Right atrium auricular region (tissue), 2 donors: ENCODE measurements around the gene MAGED1. TPM values are rescaled to one million over a fixed set of nuclear protein-coding genes. Genes with fewer than 3 reads are reported as not detected.

Source experiments
- DNase-seq: peaks from one replicate; pipeline ENCODE4 v3.0.0-alpha.2; 2019; ENCODE audit warnings: low spot score
- H3K27ac ChIP-seq, 2 donors: fragments of 200-600 bp; sonication (generic); 1 replicate in 1 of 2; 2 replicates in 1 of 2; pipeline ENCODE4 v1.5.1; 2016 to 2019
- H3K27me3 ChIP-seq, 2 donors: fragments of 200-600 bp; sonication (generic); one replicate each; pipeline versions ENCODE4 v1.5.1 to v1.6.0; 2017 to 2019
- H3K36me3 ChIP-seq: fragments of 200-600 bp; sonication (generic); one replicate; pipeline ENCODE4 v1.5.1; 2016
- H3K4me1 ChIP-seq, 2 donors: fragments of 200-600 bp; sonication (generic); one replicate each; pipeline versions ENCODE4 v1.5.1 to v1.6.0; 2017 to 2019
- H3K4me3 ChIP-seq, 2 donors: fragments of 200-600 bp; sonication (generic); 1 replicate in 1 of 2; 2 replicates in 1 of 2; pipeline ENCODE4 v1.5.1; 2017 to 2019; ENCODE audit warnings: mild to moderate bottlenecking in 1 of 2, moderate library complexity in 1 of 2
- H3K9me3 ChIP-seq, 2 donors: fragments of 200-600 bp; sonication (generic); one replicate each; pipeline ENCODE4 v1.5.1; 2019
- total RNA-seq, 2 donors: library from RNA; depleted of rRNA; stranded (reverse); fragments of >200 nt; gene quantifications; one replicate each; pipeline ENCODE4 v1.1.0, GENCODE V29; 2016
- TF ChIP-seq, protein P1 (sequence below), 2 donors: fragments of 200-600 bp; sonication (generic); IDR thresholded peaks; one replicate each; pipeline ENCODE4 v1.5.1; 2019; ENCODE audit warnings: antibody characterized with exemption in 2 of 2

MAGED1 gene
- total RNA-seq, 2 donors from 2014 or later: 75.2 to 127 TPM

DNA sequence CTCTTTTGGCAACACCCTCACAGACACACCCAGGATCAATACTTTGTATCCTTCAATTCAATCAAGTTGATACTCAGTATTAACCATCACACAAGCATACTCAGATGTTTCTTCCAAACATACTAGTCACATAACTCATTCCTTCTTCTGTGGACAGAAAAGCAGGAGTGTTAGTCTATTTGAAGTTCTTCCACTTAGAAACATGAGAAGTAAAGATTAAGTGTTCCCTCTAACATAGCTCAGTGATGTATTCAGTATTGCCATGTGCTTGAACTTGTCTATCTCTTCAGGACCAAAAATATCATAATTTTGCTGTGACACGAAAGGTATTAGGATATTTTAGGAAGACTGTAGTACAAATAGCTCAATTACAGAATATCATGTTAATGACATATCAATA lies 25.8 kb upstream of the MAGED1 start:
- H3K36me3 ChIP-seq: no peaks in the 10 kb centered on the region
- peaks cover 0 to 5% of the 10 kb centered on the region in 2 donors for H3K9me3 ChIP-seq
- H3K4me3 ChIP-seq: no peak overlapping the region
- H3K27ac ChIP-seq: no peak overlapping the region
- peaks cover 0 to 4% of the 10 kb centered on the region in 2 donors for H3K27me3 ChIP-seq
- DNase-seq: no peak
- TF ChIP-seq, protein P1, sequence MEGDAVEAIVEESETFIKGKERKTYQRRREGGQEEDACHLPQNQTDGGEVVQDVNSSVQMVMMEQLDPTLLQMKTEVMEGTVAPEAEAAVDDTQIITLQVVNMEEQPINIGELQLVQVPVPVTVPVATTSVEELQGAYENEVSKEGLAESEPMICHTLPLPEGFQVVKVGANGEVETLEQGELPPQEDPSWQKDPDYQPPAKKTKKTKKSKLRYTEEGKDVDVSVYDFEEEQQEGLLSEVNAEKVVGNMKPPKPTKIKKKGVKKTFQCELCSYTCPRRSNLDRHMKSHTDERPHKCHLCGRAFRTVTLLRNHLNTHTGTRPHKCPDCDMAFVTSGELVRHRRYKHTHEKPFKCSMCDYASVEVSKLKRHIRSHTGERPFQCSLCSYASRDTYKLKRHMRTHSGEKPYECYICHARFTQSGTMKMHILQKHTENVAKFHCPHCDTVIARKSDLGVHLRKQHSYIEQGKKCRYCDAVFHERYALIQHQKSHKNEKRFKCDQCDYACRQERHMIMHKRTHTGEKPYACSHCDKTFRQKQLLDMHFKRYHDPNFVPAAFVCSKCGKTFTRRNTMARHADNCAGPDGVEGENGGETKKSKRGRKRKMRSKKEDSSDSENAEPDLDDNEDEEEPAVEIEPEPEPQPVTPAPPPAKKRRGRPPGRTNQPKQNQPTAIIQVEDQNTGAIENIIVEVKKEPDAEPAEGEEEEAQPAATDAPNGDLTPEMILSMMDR (IDR thresholded peaks at IDR 0.05): no peak
- H3K4me1 ChIP-seq: no peaks in the 10 kb centered on the region

DNA sequence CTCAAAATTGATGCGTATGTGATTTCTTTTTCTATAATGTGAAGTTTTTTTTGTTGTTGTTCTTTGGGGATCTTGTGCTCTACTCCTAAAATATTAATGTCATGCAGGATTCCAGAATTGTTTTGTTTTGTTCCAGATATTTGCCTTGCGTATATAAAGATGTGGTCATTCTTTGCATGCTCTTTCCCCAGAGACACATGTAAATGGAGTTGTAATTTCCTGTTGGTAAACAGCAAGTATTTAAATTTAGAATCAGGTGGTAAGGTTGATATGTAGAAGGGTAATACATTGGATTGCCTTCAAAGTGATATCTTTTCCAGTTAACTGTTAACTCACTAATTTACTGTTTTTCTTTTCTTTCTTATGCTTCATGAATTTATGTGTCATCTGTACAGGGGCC lies 23.1 kb upstream of the MAGED1 start:
- no peak for DNase-seq
- Histone ChIP-seq H3K36me3 (no peaks in the 10 kb centered on the region), H3K4me1 (no peaks in the 10 kb centered on the region), H3K27me3 (no peaks in the 10 kb centered on the region), H3K9me3 (no peaks in the 10 kb centered on the region), H3K4me3 (no peak overlapping the region), H3K27ac (no peak overlapping the region)
- TF ChIP-seq, protein P1 (IDR thresholded peaks at IDR 0.05): no peak

DNA sequence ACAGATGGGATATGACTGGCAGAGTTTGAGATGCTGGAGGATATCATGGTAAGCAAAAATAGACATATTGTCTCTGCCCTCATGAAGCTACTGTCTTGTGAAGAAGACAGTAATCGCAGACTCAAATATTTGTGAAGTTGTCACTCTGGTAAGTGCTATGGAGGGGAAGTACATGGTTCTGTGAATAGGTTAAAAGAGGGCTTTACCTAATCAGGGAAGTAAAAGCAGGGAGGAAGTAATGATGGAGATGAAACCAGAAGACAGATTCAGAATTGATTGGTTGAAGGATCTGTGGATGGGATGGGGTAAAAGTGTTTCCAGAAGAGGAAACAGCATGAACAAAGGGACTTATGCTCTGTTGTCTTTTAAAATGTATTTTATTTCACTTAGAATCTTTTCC lies 19.3 kb upstream of the MAGED1 start:
- H3K27ac ChIP-seq: no peak overlapping the region
- no peak for DNase-seq
- H3K9me3 ChIP-seq: no peaks in the 10 kb centered on the region
- no peaks in the 10 kb centered on the region for H3K27me3 ChIP-seq
- no peaks in the 10 kb centered on the region for H3K4me1 ChIP-seq
- no peaks in the 10 kb centered on the region for H3K36me3 ChIP-seq
- TF ChIP-seq, protein P1 (IDR thresholded peaks at IDR 0.05): no peak
- H3K4me3 ChIP-seq: no peak overlapping the region

DNA sequence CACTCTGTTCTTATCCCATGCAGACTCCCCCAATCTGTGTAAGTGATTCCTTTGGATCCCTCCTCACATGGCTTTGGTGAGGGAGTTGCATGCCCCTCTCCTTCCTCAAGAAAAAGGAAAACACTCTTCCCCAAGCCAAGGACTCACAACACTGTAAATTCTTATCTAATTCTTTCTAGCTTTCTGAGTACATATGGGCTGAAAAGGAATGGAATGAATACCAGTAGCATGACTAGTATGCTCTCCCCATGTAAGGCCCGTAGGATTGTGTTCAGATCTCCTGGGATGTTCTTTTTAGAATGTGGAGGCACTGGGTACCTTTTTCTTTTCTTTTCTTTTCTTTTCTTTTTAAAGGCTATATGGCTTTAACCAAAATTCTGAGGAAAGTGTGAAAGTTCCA lies 17.0 kb upstream of the MAGED1 start:
- no peak overlapping the region for H3K27ac ChIP-seq
- no peak overlapping the region for H3K4me3 ChIP-seq
- H3K9me3 ChIP-seq: no peaks in the 10 kb centered on the region
- TF ChIP-seq, protein P1 (IDR thresholded peaks at IDR 0.05): no peak
- H3K27me3 ChIP-seq: no peaks in the 10 kb centered on the region
- no peaks in the 10 kb centered on the region for H3K36me3 ChIP-seq
- DNase-seq: no peak
- H3K4me1 ChIP-seq: no peaks in the 10 kb centered on the region

DNA sequence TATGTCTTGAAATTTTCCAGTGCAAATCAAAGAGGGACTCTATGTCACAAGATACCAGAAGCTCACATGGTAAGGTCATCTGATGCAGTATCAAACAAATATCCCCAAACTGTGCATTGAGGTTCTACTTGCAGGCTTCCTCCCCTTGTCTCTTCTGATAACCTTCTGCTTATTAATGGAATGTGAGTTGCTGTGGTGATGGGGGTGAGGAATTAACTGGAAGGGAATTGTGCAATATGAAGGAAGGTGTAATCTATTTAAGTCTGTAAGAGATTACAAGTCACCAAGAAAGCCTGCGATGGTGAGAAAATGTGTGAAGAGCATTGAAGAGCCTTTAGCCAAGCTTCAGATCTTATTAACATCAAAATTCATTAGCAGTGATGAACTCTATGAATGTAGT lies 15.4 kb upstream of the MAGED1 start:
- DNase-seq: no peak
- H3K27me3 ChIP-seq: no peaks in the 10 kb centered on the region
- H3K4me1 ChIP-seq: no peaks in the 10 kb centered on the region
- TF ChIP-seq, protein P1 (IDR thresholded peaks at IDR 0.05): no peak
- no peaks in the 10 kb centered on the region for H3K36me3 ChIP-seq
- no peaks in the 10 kb centered on the region for H3K9me3 ChIP-seq
- no peak overlapping the region for H3K27ac ChIP-seq
- H3K4me3 ChIP-seq: no peak overlapping the region

DNA sequence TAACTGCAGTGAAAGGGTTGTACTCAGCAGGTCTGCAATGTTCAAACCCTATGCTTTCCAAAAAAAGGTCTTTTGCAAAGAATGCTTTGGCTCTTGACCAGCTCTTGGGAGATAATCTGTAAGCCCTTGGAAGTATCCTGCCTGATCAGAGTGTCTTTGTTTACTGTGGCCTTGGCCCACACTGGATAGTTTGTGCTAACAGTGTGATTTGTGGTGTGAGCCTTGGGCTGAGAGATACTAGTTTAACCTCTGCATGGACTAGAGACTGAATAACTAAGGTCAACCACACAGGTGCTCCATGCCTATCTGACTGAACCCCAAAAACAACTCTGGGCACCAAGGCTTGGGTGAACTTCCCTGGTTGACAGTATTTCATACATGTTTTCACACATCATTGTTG lies 3.6 kb upstream of the MAGED1 start:
- Histone ChIP-seq H3K4me1 (no peaks in the 10 kb centered on the region), H3K9me3 (no peaks in the 10 kb centered on the region), H3K27me3 (no peaks in the 10 kb centered on the region), H3K4me3 (no peak overlapping the region), H3K36me3 (no peaks in the 10 kb centered on the region), H3K27ac (no peak overlapping the region)
- DNase-seq: no peak
- TF ChIP-seq, protein P1 (IDR thresholded peaks at IDR 0.05): no peak
